ENCODE measurements around the gene COX18. TPM values are rescaled to one million over a fixed set of nuclear protein-coding genes. Genes with fewer than 3 reads are reported as not detected.

Gene COX18
- 15.5 and 23.4 TPM in 2 replicates for total RNA-seq (2014; rRNA removed; shearing (Covaris generic); ENCODE audit: low replicate concordance)

DNA sequence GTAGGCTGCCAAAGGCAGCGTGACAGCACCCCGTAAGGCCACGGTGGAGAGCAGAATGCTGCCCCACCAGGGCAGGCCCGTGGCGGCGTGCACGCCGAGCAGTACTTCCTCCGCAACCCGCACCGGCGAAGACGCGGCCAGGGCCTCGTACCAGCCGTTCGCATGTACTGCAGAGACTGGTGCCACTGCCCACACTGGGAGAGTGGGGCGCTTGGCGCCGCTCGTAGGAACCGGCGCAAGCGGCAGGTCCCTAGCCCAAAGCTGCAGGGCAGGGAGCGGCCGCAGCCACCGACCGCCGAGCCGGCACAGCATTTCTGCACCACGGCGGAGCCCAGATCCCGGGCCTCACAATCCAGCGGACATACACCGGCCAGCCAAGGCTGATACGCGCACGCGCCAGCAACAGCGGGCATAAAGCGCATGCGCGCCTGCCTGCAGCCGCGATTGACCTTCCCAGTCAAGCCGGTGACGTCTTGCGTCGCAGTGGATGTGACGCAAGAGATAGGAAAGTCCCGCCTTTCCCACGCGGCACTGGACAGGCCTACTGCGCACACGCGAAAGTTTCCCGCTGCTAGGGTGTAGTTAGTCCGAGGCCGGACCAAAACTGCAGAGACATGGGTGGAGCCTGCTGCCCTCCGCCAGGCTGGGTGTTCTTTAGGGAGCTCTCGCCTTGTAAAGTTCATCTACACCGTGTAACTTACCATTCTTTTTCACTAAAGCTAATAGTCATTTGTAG lies at the start of gene COX18:
COX18 (minus strand) TSS at position 379 of the 736 bp plus-strand sequence; CDS start at position 312, 67 bp downstream.
- in situ Hi-C loops (cut with HindIII; ENCODE audit: low pct_unique_long_range_greater_than_20kb, low sequenced_read_pairs), result no loop called here
- DNase-seq (ENCODE audit: low read depth), result peak; percentile 96

DNA sequence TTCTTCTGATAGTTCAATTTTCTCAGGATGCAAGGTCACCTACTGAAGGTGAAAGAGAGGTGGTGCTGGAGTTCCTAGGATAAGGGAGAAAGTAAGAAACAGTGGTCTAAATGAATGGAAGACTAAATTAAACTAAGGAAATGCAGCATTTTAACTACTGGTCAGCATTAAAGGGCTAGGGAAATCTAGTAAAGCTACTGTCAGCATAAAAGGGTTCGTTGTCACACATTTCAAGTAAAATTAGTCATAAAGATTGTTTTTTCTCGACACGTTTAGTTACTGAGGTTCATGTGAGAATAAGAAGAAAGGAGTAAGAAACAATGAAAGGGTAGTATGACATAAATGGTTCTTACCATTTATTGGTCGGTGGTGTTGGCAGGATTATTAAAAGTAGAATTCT lies 40.0 kb upstream of the COX18 start:
- in situ Hi-C loops (cut with HindIII; ENCODE audit: low pct_unique_long_range_greater_than_20kb, low sequenced_read_pairs), result no loop called here
- no peak for DNase-seq (ENCODE audit: low read depth)

GRCh38 chr4:73104695-73105094 lies 35.2 kb upstream of the COX18 start:
- DNase-seq (ENCODE audit: low read depth), result no peak
- in situ Hi-C loops (cut with HindIII; ENCODE audit: low pct_unique_long_range_greater_than_20kb, low sequenced_read_pairs), result no loop called here

DNA sequence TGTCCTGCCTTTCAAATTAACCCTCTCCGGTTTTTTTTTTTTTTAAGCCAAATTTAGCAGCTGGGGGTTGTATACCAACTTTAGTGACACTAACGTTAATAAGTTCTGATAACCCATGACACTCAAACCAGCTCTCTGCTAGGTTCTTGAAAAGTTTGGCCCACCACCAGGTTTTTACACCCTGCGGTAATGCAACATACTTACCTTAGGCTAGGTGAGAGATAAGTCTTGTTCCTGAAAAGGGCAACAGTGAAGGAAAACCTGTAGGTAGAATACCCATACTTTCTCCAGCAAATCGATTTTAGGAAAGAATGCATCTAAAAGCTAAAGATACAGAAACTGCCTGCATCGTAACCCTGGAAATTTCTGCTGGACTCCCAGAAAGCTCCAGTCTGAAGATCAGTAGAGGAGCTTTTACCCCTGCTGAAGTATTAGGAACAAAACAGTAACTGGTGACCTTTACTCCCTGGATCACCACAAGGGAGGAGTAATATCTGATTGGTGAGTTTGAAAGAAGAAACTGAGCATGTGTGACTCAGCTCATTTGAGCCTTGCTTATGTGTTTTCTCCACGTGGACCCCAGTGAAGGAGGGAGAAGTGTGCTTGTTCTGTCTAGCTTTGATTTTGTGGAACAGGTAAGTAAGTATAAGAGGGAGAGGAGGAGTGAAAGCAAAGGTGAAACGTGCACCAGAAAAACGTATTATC lies 34.4 kb upstream of the COX18 start:
- DNase-seq (ENCODE audit: low read depth), result peak; percentile 73
- in situ Hi-C loops (cut with HindIII; ENCODE audit: low pct_unique_long_range_greater_than_20kb, low sequenced_read_pairs), result no loop called here

DNA sequence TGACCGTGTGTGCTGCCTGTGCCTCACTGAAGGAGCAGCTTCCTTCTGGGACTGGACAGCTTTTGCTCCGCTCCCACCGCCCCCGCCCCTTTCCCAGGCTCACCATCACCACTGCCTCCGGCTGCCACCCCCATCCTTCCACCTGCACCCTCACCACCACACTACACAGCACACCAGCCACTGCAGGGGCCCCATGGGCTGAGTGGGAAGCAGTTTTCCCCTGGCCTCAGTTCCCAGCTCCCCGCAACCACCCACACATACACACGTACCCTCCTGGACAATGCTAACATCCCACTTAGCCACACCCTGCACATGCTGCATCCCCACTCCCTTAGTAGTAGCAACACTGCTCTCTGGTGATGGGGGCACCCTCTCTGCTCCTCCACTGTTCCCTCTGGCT lies 29.6 kb upstream of the COX18 start:
- in situ Hi-C loops (cut with HindIII; ENCODE audit: low pct_unique_long_range_greater_than_20kb, low sequenced_read_pairs), result no loop called here
- DNase-seq (ENCODE audit: low read depth), result no peak

- in situ Hi-C loops (cut with HindIII; ENCODE audit: low pct_unique_long_range_greater_than_20kb, low sequenced_read_pairs), result no loop called here
- no peak for DNase-seq (ENCODE audit: low read depth)
These were observed 29.2 kb upstream of the COX18 start for GRCh38 chr4:73098713-73099112.

- DNase-seq (ENCODE audit: low read depth), result no peak
- in situ Hi-C loops (cut with HindIII; ENCODE audit: low pct_unique_long_range_greater_than_20kb, low sequenced_read_pairs), result no loop called here
These were observed 28.5 kb upstream of the COX18 start for GRCh38 chr4:73098016-73098415.

DNA sequence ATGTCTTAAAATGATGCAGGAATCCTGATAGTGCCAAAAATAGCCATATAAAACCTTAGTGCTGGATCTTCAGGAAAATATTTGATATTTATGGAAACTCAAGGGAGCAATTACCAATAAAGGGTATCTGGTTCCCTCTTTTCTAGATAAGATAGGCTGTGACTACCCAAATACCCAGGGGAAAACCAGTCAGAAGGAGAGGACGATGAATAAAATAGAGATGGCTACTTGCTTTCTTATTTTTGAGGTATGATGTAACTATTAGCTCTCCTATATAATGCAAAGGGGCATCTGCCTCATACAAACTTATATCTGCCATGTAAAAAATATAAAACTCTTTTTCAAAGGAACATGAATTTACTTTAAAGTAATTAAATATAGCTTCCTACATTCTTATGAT lies 23.4 kb upstream of the COX18 start:
- in situ Hi-C loops (cut with HindIII; ENCODE audit: low pct_unique_long_range_greater_than_20kb, low sequenced_read_pairs), result no loop called here
- DNase-seq (ENCODE audit: low read depth), result no peak

GRCh38 chr4:73090738-73091137 lies 21.2 kb upstream of the COX18 start:
- in situ Hi-C loops (cut with HindIII; ENCODE audit: low pct_unique_long_range_greater_than_20kb, low sequenced_read_pairs), result no loop called here
- no peak for DNase-seq (ENCODE audit: low read depth)

GRCh38 chr4:73087871-73088270 lies 18.4 kb upstream of the COX18 start:
- in situ Hi-C loops (cut with HindIII; ENCODE audit: low pct_unique_long_range_greater_than_20kb, low sequenced_read_pairs), result no loop called here
- no peak for DNase-seq (ENCODE audit: low read depth)

DNA sequence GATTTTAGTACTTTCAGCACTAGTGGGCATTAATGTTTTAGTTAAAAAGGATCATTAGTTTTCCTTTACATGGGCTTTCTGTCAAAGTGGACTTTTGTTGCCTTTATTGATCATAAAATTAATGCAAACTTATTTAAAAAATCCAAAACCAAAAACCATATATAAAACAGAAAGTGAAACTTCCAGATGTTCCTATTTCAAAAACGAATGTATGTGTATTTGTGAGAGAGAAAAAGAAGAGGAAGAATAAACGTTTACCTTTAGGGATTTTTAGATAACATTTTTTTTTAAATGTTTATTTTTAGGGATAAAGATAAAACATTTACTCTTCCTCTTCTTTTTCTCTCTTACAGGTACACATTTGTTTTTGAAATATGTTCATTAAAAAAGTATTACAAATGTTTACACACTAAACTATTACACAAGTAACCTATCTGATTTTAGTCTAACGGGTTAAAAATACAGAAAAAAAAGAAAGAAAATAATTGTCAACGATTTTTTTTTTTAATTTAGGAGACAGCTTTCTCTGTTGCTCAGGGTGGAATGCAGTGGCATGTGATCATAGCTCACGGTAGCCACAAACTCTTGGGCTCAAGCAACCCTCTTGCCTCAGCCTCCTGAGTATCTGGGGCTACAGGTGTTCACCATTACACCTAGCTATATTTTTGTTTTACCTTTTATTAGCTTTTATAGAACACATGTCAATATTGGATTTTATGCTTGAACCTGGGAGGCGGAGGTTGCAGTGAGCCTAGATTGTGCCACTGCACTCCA lies 16.8 kb upstream of the COX18 start:
- no peak for DNase-seq (ENCODE audit: low read depth)
- in situ Hi-C loops (cut with HindIII; ENCODE audit: low pct_unique_long_range_greater_than_20kb, low sequenced_read_pairs), result no loop called here

GRCh38 chr4:73080789-73081188 lies 11.3 kb upstream of the COX18 start:
- DNase-seq (ENCODE audit: low read depth), result no peak
- in situ Hi-C loops (cut with HindIII; ENCODE audit: low pct_unique_long_range_greater_than_20kb, low sequenced_read_pairs), result no loop called here

DNA sequence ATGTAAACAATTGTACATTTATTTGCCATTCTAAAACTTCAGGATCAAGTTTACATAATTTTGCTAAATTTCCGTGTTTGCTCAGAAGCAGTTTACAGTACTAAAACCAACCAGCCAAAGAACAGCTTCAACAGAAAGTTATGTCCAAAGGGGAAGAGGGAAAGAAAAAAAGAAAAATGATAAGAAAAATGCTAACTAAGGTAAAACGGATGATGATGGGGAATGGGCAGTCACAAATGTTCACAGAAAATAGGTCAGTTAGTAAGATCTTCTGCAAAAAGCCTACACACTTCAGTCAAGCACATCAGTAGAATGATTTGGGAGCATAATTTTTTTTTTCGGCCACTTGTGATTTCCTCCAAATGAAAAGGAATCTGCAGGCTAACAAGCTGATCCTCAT lies 6.3 kb upstream of the COX18 start:
- no peak for DNase-seq (ENCODE audit: low read depth)
- in situ Hi-C loops (cut with HindIII; ENCODE audit: low pct_unique_long_range_greater_than_20kb, low sequenced_read_pairs), result no loop called here

- in situ Hi-C loops (cut with HindIII; ENCODE audit: low pct_unique_long_range_greater_than_20kb, low sequenced_read_pairs), result no loop called here
- no peak for DNase-seq (ENCODE audit: low read depth)
These were observed 516 bp upstream of the COX18 start for GRCh38 chr4:73070074-73070390.

- in situ Hi-C loops (cut with HindIII; ENCODE audit: low pct_unique_long_range_greater_than_20kb, low sequenced_read_pairs), result no loop called here
- peak; percentile 45 for DNase-seq (ENCODE audit: low read depth)
These were observed 802 bp downstream of the COX18 start for GRCh38 chr4:73068491-73069337.

DNA sequence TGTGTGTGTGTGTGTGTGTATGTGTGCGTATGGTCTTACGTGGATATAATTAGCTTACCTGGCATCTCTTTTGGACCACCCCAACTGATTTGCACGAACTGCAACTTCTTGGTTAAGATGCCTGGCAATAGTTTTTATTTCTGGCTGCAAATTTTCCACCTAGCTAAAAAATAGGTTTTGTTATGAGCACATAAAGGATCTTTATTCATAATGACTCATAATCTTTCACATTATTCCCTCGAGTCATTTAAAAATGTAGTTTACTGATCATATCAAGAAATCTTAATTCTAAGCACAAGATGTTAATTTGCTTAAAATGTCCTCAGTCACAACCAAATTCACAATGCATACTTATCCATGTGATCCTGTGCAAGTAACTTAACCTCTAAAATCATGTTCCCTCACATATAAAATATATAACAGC lies 1.5 kb downstream of the COX18 start:
- in situ Hi-C loops (cut with HindIII; ENCODE audit: low pct_unique_long_range_greater_than_20kb, low sequenced_read_pairs), result no loop called here
- DNase-seq (ENCODE audit: low read depth), result peak; percentile 2

DNA sequence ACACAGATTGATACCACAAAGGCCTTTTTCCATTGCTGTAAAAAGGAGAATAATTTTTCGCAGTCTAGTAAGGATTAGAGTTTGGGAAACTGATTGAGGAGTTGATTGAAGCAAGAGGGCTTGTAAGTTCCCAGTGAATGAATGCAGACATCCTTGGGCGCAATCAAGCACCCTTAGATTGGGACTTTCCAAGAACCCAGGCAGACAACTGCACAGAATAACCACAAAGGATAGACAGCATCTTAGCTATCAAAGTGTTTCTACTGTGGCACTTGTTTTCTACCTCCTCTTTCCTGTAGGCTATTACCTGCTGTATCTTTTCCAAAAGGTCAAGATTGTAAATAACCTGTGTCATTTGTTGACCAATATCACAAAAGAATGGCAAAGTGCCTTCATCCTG lies 2.6 kb downstream of the COX18 start:
- DNase-seq (ENCODE audit: low read depth), result no peak
- in situ Hi-C loops (cut with HindIII; ENCODE audit: low pct_unique_long_range_greater_than_20kb, low sequenced_read_pairs), result no loop called here

- no peak for DNase-seq (ENCODE audit: low read depth)
- in situ Hi-C loops (cut with HindIII; ENCODE audit: low pct_unique_long_range_greater_than_20kb, low sequenced_read_pairs), result no loop called here
These were observed 3.1 kb downstream of the COX18 start for GRCh38 chr4:73066445-73066844.
